Measurements from ENCODE around the gene PRRT1B. TPM values are rescaled to one million over a fixed set of nuclear protein-coding genes. Genes with fewer than 3 reads are reported as not detected.

The PRRT1B gene
- total and polyA plus RNA-seq, 2 donors (not counting 1 experiment from before 2014, with no cell fraction given) = not detected

DNA sequence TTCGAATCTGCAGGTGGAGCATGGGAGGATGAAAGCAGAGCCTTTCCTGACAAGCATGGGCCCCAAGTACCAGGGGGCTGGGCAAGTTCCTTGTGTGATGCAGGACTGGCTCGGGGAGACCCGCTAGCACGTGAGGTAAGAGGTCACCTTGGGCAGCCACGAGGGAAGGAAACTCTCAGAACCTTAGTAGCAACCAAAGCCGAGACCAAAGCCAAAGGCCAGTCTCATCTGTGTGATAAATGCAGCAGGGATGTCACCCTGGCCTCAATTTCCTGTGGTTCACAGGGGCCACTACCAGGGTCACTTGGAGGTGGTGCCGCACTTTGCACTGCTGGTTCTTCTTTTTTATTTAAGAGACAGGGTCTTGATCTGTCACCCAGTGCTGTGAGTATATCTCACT is 39.5 kb downstream of the PRRT1B start:
- Histone ChIP-seq H3K4me1 (ENCODE audit: control insufficient read depth in 2 of 2, insufficient read depth in 2 of 2, low read length in 2 of 2) (peaks cover 13 to 19% of the 10 kb centered on the region in 2 donors), H3K36me3 (replicated peaks in 1 of 2; ENCODE audit: control extremely low read depth in 1 of 2, control insufficient read depth in 1 of 2, extremely low read depth in 1 of 2, insufficient read depth in 2 of 2, low read length in 1 of 2) (peaks cover 5 to 79% of the 10 kb centered on the region in 2 experiments), H4K20me1 (ENCODE audit: control insufficient read depth, insufficient read depth, low read length, poor library complexity, severe bottlenecking) (peaks cover 24% of the 10 kb centered on the region), H3K4me3 (ENCODE audit: control extremely low read depth in 1 of 5, extremely low read depth in 1 of 5, insufficient read depth in 1 of 5, low read depth in 2 of 5, low read length in 4 of 5) (no peak overlapping the region), H3K79me2 (ENCODE audit: control insufficient read depth, insufficient read depth, low read length) (peaks cover 44% of the 10 kb centered on the region), H3K27ac (ENCODE audit: low read length in 2 of 2) (peak overlapping the region in 1 of 2 donors; percentile 62), H2AFZ (ENCODE audit: insufficient read depth, low read depth, low read length, poor library complexity, severe bottlenecking) (no peak overlapping the region), H3K9ac (ENCODE audit: low read length) (no peak overlapping the region), H3K27me3 (replicated peaks in 1 of 4; ENCODE audit: control extremely low read depth in 1 of 4, control insufficient read depth in 3 of 4, insufficient read depth in 4 of 4, low read length in 3 of 4) (no peaks in the 10 kb centered on the region), H3K4me2 (replicated peaks; ENCODE audit: low read depth, low read length, poor library complexity, severe bottlenecking) (peak overlapping the region; percentile 30), H3K9me3 (ENCODE audit: control extremely low read depth in 1 of 3, control insufficient read depth in 2 of 3, insufficient read depth in 1 of 3, low read length in 2 of 3) (no peaks in the 10 kb centered on the region)
- DNase-seq = no peak
- no peaks in the 10 kb centered on the region for H3K27me3 Mint-ChIP-seq
- H3K4me1 Mint-ChIP-seq = peaks cover 26% of the 10 kb centered on the region
- POLR2A ChIA-PET = interaction anchor here (0.6 to 0.8 kb wide), 3 partner anchors 160 to 772 kb away, joined by 3 to 6 read pairs (median 3); no protein-coding TSS in a partner anchor
- no peaks in the 10 kb centered on the region for H3K9me3 Mint-ChIP-seq (ENCODE audit: insufficient read depth)
- CTCF ChIA-PET = interaction anchor here (0.7 to 1.4 kb wide), 9 partner anchors 16 to 235 kb away, joined by 3 to 6 read pairs (median 5); partner anchors contain the start of gene RAPGEF1
- H3K27ac Mint-ChIP-seq = peak overlapping the region; percentile 87
- ATAC-seq (ENCODE audit: low read depth) = no peak
- no peak overlapping the region for H3K4me3 Mint-ChIP-seq
- TF ChIP-seq, protein P1, sequence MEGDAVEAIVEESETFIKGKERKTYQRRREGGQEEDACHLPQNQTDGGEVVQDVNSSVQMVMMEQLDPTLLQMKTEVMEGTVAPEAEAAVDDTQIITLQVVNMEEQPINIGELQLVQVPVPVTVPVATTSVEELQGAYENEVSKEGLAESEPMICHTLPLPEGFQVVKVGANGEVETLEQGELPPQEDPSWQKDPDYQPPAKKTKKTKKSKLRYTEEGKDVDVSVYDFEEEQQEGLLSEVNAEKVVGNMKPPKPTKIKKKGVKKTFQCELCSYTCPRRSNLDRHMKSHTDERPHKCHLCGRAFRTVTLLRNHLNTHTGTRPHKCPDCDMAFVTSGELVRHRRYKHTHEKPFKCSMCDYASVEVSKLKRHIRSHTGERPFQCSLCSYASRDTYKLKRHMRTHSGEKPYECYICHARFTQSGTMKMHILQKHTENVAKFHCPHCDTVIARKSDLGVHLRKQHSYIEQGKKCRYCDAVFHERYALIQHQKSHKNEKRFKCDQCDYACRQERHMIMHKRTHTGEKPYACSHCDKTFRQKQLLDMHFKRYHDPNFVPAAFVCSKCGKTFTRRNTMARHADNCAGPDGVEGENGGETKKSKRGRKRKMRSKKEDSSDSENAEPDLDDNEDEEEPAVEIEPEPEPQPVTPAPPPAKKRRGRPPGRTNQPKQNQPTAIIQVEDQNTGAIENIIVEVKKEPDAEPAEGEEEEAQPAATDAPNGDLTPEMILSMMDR (IDR thresholded peaks at IDR 0.05) = no peak
- no peak for TF ChIP-seq EZH2 (IDR thresholded peaks at IDR 0.05; ENCODE audit: borderline replicate concordance, insufficient read depth, low read depth, low read length, poor library complexity, severe bottlenecking)
- 75% methylated on average over 6 of the region's 7 CpGs for WGBS (ENCODE audit: insufficient coverage)
- intact Hi-C loops (cut with micrococcal nuclease) = no loop called here

DNA sequence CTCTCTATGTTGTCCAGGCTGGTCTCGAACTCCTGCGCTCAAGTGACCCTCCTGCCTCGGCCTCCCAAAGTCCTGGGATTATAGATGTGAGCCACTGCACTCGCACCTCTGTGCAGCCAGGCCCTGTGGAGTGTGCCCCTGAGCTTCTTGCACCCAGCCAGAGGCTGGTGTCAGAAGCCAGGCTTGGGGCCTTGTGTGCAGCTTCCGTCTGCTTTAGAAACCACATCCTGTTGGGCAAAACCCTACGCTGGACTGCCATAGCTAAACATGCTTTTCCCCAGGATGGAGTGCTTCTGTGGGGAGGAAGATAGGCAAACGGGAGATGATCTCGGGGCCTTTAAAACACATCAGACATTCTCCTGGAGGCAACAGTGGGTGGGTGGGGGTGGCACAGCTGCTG is 40.1 kb downstream of the PRRT1B start:
- Histone ChIP-seq H3K36me3 (replicated peaks in 1 of 2; ENCODE audit: control extremely low read depth in 1 of 2, control insufficient read depth in 1 of 2, extremely low read depth in 1 of 2, insufficient read depth in 2 of 2, low read length in 1 of 2) (peaks cover 2 to 79% of the 10 kb centered on the region in 2 experiments), H3K9ac (ENCODE audit: low read length) (no peak overlapping the region), H3K27me3 (replicated peaks in 1 of 4; ENCODE audit: control extremely low read depth in 1 of 4, control insufficient read depth in 3 of 4, insufficient read depth in 4 of 4, low read length in 3 of 4) (no peaks in the 10 kb centered on the region), H3K4me2 (replicated peaks; ENCODE audit: low read depth, low read length, poor library complexity, severe bottlenecking) (peak overlapping the region; percentile 30), H3K4me3 (ENCODE audit: control extremely low read depth in 1 of 5, extremely low read depth in 1 of 5, insufficient read depth in 1 of 5, low read depth in 2 of 5, low read length in 4 of 5) (no peak overlapping the region), H3K4me1 (ENCODE audit: control insufficient read depth in 2 of 2, insufficient read depth in 2 of 2, low read length in 2 of 2) (peaks cover 13 to 18% of the 10 kb centered on the region in 2 donors), H2AFZ (ENCODE audit: insufficient read depth, low read depth, low read length, poor library complexity, severe bottlenecking) (no peak overlapping the region), H3K79me2 (ENCODE audit: control insufficient read depth, insufficient read depth, low read length) (peaks cover 49% of the 10 kb centered on the region), H3K27ac (ENCODE audit: low read length in 2 of 2) (peak overlapping the region; percentile 41 to 62), H4K20me1 (ENCODE audit: control insufficient read depth, insufficient read depth, low read length, poor library complexity, severe bottlenecking) (peaks cover 29% of the 10 kb centered on the region), H3K9me3 (ENCODE audit: control extremely low read depth in 1 of 3, control insufficient read depth in 2 of 3, insufficient read depth in 1 of 3, low read length in 2 of 3) (no peaks in the 10 kb centered on the region)
- 24% methylated on average over 6 of the region's 8 CpGs for WGBS (ENCODE audit: insufficient coverage)
- POLR2A ChIA-PET = interaction anchor here (0.6 to 0.8 kb wide), 3 partner anchors 159 to 772 kb away, joined by 3 to 6 read pairs (median 3); no protein-coding TSS in a partner anchor
- H3K4me1 Mint-ChIP-seq = peaks cover 26% of the 10 kb centered on the region
- CTCF ChIA-PET = interaction anchor here (0.7 to 1.4 kb wide), 11 partner anchors 16 to 235 kb away, joined by 3 to 6 read pairs (median 4); partner anchors contain the start of gene RAPGEF1
- H3K9me3 Mint-ChIP-seq (ENCODE audit: insufficient read depth) = no peaks in the 10 kb centered on the region
- peak; percentile 53 for ATAC-seq (ENCODE audit: low read depth)
- no peak for TF ChIP-seq EZH2 (IDR thresholded peaks at IDR 0.05; ENCODE audit: borderline replicate concordance, insufficient read depth, low read depth, low read length, poor library complexity, severe bottlenecking)
- TF ChIP-seq, protein P1 (IDR thresholded peaks at IDR 0.05) = no peak
- no peaks in the 10 kb centered on the region for H3K27me3 Mint-ChIP-seq
- intact Hi-C loops (cut with micrococcal nuclease) = no loop called here
- peak; percentile 59 for DNase-seq
- peak overlapping the region; percentile 0 for H3K4me3 Mint-ChIP-seq
- peak overlapping the region; percentile 87 for H3K27ac Mint-ChIP-seq
